Heart left ventricle (tissue), 13 donors: ENCODE results near the gene KRT222.

Experiments used
- CTCF ChIP-seq, 12 donors: fragments of 200-600 bp; sonication (generic) in 4 of 12; IDR thresholded peaks; one replicate each; pipeline versions ENCODE4 v1.5.0 to v1.8.0; 2018 to 2022; ENCODE audit warnings: antibody characterized with exemption in 12 of 12, mild to moderate bottlenecking in 5 of 12
- POLR2A ChIP-seq, 2 donors: fragments of 450-650 bp; IDR thresholded peaks; one replicate each; pipeline ENCODE4 v1.6.1; 2017; ENCODE audit warnings: antibody characterized with exemption in 2 of 2, mild to moderate bottlenecking in 2 of 2, moderate library complexity in 2 of 2
- donor health status: ischemic (EF 13 %, LVEDD 7.1; RV severe dilation, severe dysfunction).
- donor health status: DM: no; HTN: yes; CAD: no.
- donor health status: DM: no; HTN: no; CAD: no.
- donor health status: ischemic (EF 25% LVEDD 6.9; RV normal size, moderate dysfunction).
- donor health status: ischemic (EF 25% LVEDD 5.7; RV mildly dilated, moderate dysfunction).
- donor health status: ischemic (EF 35%, LVEDD 5.7; RV mildly dilated, moderate dysfunction).
- donor health status: nonischemic (EF 11% LVEDD 7.7; RV severe dilation, severe dysfunction).
- donor health status: DM: yes; HTN: yes; CAD: no.
- donor health status: PGD.
- donor health status: ischemic (EF 29% LVEDD 5.4; RV normal size, mild dysfunction).
- donor health status: nonischemic (EF 23%, LVEDD 6.1; RV moderate dilation, normal function).

DNA sequence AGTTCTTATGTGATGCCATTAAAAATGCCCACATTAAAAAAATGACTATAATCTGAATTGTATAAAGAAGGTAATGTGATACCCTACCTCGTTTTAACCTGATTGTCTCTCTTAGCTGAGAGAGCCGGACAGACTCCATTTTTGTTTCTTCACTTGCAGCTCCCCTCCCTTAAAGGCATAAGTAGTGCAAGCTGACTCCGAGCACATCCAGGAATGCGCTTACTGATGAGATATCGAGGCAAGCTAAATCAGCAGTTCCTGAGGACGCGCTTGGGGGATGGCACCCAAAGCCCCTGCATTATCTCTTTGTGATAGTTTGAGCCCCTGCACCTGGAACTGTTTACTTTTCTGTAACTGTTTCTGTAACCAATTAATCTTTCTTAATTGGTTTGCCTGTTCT is 32.3 kb upstream of the KRT222 start:
- TF ChIP-seq CTCF (IDR thresholded peaks at IDR 0.05) (no peak), POLR2A (IDR thresholded peaks at IDR 0.05) (no peak)
